ENCODE measurements around the gene PHIP.

GRCh38 chr6:78935553-78935952 lies 142.5 kb downstream of the PHIP start:
- TF ChIP-seq, protein P1, sequence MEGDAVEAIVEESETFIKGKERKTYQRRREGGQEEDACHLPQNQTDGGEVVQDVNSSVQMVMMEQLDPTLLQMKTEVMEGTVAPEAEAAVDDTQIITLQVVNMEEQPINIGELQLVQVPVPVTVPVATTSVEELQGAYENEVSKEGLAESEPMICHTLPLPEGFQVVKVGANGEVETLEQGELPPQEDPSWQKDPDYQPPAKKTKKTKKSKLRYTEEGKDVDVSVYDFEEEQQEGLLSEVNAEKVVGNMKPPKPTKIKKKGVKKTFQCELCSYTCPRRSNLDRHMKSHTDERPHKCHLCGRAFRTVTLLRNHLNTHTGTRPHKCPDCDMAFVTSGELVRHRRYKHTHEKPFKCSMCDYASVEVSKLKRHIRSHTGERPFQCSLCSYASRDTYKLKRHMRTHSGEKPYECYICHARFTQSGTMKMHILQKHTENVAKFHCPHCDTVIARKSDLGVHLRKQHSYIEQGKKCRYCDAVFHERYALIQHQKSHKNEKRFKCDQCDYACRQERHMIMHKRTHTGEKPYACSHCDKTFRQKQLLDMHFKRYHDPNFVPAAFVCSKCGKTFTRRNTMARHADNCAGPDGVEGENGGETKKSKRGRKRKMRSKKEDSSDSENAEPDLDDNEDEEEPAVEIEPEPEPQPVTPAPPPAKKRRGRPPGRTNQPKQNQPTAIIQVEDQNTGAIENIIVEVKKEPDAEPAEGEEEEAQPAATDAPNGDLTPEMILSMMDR (IDR thresholded peaks at IDR 0.05), result no peak
- no peak for TF ChIP-seq POLR2A (IDR thresholded peaks at IDR 0.05)

Measured in Peyer's patch (tissue), 4 donors.